Breast epithelium (tissue), 4 donors: Measurements from ENCODE around the gene P2RX6. TPM values are rescaled to one million over a fixed set of nuclear protein-coding genes. Genes with fewer than 3 reads are reported as not detected.

Experiments used
- DNase-seq, 2 donors: peaks; one replicate each; pipeline ENCODE4 v3.0.0-alpha.2; 2019; ENCODE audit warnings: low spot score in 2 of 2
- H3K27ac ChIP-seq, 2 donors: fragments of 200-600 bp; sonication (generic) in 1 of 2; one replicate each; pipeline ENCODE4 v1.5.1; 2016 to 2019; ENCODE audit warnings: mild to moderate bottlenecking in 1 of 2
- H3K27me3 ChIP-seq, 2 donors: fragments of 200-600 bp; sonication (generic) in 1 of 2; one replicate each; pipeline versions ENCODE4 v1.5.1 to v1.6.0; 2017 to 2019; ENCODE audit warnings: control low read depth in 1 of 2, mild to moderate bottlenecking in 1 of 2
- H3K36me3 ChIP-seq: fragments of 200-600 bp; one replicate; pipeline ENCODE4 v1.5.1; 2019
- H3K4me1 ChIP-seq, 2 donors: fragments of 200-600 bp; sonication (generic); one replicate each; pipeline ENCODE4 v1.5.1; 2016 to 2019; ENCODE audit warnings: control low read depth in 1 of 2
- H3K4me3 ChIP-seq, 3 donors: fragments of 200-600 bp; sonication (generic); 1 replicate in 2 of 3; 2 replicates in 1 of 3; pipeline ENCODE4 v1.5.1; 2016 to 2019; ENCODE audit warnings: mild to moderate bottlenecking in 3 of 3, moderate library complexity in 2 of 3
- H3K9me3 ChIP-seq, 2 donors: fragments of 200-600 bp; sonication (generic) in 1 of 2; one replicate each; pipeline ENCODE4 v1.5.1; 2016 to 2019; ENCODE audit warnings: control low read depth in 1 of 2
- CTCF ChIP-seq, 3 donors: fragments of 450-650 bp; IDR thresholded peaks; one replicate each; pipeline ENCODE4 v1.5.1; 2016 to 2017; ENCODE audit warnings: antibody characterized with exemption in 3 of 3, mild to moderate bottlenecking in 3 of 3, moderate library complexity in 3 of 3
- POLR2A ChIP-seq: fragments of 450-650 bp; IDR thresholded peaks from one replicate; pipeline ENCODE4 v1.6.1; 2016; ENCODE audit warnings: antibody characterized with exemption, mild to moderate bottlenecking, moderate library complexity
- POLR2AphosphoS5 ChIP-seq, 3 donors: sonication (generic); formaldehyde crosslinking; IDR thresholded peaks; one replicate each; pipeline ENCODE4 v1.6.1; 2017; ENCODE audit warnings: antibody characterized with exemption in 3 of 3
- intact Hi-C: fragments of 100-400 bp; cut with DNase I; formaldehyde crosslinking; loops from one replicate; pipeline ENCODE4 v1.15.1; 2023; ENCODE audit warnings: low total_unique reads
- total RNA-seq, 3 donors: library from RNA; depleted of rRNA; stranded (reverse); fragments of >200 nt; gene quantifications; one replicate each; pipeline ENCODE4 v1.1.0, GENCODE V29; 2016

Gene P2RX6
- total RNA-seq, 3 donors from 2014 or later, result 1.6 TPM; not detected in 2

- Histone ChIP-seq H3K27ac (no peak overlapping the region), H3K27me3 (no peaks in the 10 kb centered on the region), H3K4me1 (no peaks in the 10 kb centered on the region), H3K4me3 (no peak overlapping the region), H3K36me3 (no peaks in the 10 kb centered on the region), H3K9me3 (no peaks in the 10 kb centered on the region)
- DNase-seq, result no peak
- intact Hi-C loops, result no loop called here
- TF ChIP-seq POLR2A (no peak), CTCF (IDR thresholded peaks at IDR 0.05) (no peak), POLR2AphosphoS5 (IDR thresholded peaks at IDR 0.05) (no peak)
Observed at GRCh38 chr22:20974336-20974955, 40.5 kb upstream of the P2RX6 start.

GRCh38 chr22:20975541-20976290 lies 39.2 kb upstream of the P2RX6 start:
- Histone ChIP-seq H3K4me3 (no peak overlapping the region), H3K4me1 (peaks cover 4 to 6% of the 10 kb centered on the region in 2 donors), H3K9me3 (no peaks in the 10 kb centered on the region), H3K27me3 (no peaks in the 10 kb centered on the region), H3K27ac (no peak overlapping the region), H3K36me3 (no peaks in the 10 kb centered on the region)
- intact Hi-C loops, result no loop called here
- TF ChIP-seq CTCF (IDR thresholded peaks at IDR 0.05) (no peak), POLR2A (no peak), POLR2AphosphoS5 (IDR thresholded peaks at IDR 0.05) (no peak)
- no peak for DNase-seq

GRCh38 chr22:20976291-20976877 lies 38.6 kb upstream of the P2RX6 start:
- peaks cover 4 to 12% of the 10 kb centered on the region in 2 donors for H3K4me1 ChIP-seq
- H3K27me3 ChIP-seq, result no peaks in the 10 kb centered on the region
- no peaks in the 10 kb centered on the region for H3K9me3 ChIP-seq
- no peaks in the 10 kb centered on the region for H3K36me3 ChIP-seq
- H3K27ac ChIP-seq, result no peak overlapping the region
- H3K4me3 ChIP-seq, result no peak overlapping the region
- no peak for DNase-seq
- TF ChIP-seq CTCF (IDR thresholded peaks at IDR 0.05), result no peak
- TF ChIP-seq POLR2A, result no peak
- no peak for TF ChIP-seq POLR2AphosphoS5 (IDR thresholded peaks at IDR 0.05)
- intact Hi-C loops, result no loop called here

- no peaks in the 10 kb centered on the region for H3K27me3 ChIP-seq
- H3K36me3 ChIP-seq, result no peaks in the 10 kb centered on the region
- intact Hi-C loops, result no loop called here
- no peaks in the 10 kb centered on the region for H3K9me3 ChIP-seq
- no peak for DNase-seq
- TF ChIP-seq POLR2A (no peak), CTCF (IDR thresholded peaks at IDR 0.05) (no peak), POLR2AphosphoS5 (IDR thresholded peaks at IDR 0.05) (no peak)
- H3K4me1 ChIP-seq, result peaks cover 4 to 12% of the 10 kb centered on the region in 2 donors
- no peak overlapping the region for H3K27ac ChIP-seq
- H3K4me3 ChIP-seq, result no peak overlapping the region
Observed at GRCh38 chr22:20977019-20977418, 37.9 kb upstream of the P2RX6 start.

GRCh38 chr22:20977516-20978170 lies 37.3 kb upstream of the P2RX6 start:
- H3K27ac ChIP-seq, result no peak overlapping the region
- intact Hi-C loops, result no loop called here
- no peaks in the 10 kb centered on the region for H3K27me3 ChIP-seq
- TF ChIP-seq POLR2A (no peak), CTCF (IDR thresholded peaks at IDR 0.05) (no peak), POLR2AphosphoS5 (IDR thresholded peaks at IDR 0.05) (no peak)
- H3K36me3 ChIP-seq, result no peaks in the 10 kb centered on the region
- DNase-seq, result no peak
- H3K4me3 ChIP-seq, result no peak overlapping the region
- H3K4me1 ChIP-seq, result peaks cover 4 to 13% of the 10 kb centered on the region in 2 donors
- H3K9me3 ChIP-seq, result no peaks in the 10 kb centered on the region
